ENCODE data around the gene LAMTOR4. TPM values are rescaled to one million over a fixed set of nuclear protein-coding genes. Genes with fewer than 3 reads are reported as not detected.

Gene LAMTOR4
- polyA plus RNA-seq, 1 donor (not counting 4 experiments of a cell fraction or from before 2014, with no cell fraction given) = 99.2 TPM

DNA sequence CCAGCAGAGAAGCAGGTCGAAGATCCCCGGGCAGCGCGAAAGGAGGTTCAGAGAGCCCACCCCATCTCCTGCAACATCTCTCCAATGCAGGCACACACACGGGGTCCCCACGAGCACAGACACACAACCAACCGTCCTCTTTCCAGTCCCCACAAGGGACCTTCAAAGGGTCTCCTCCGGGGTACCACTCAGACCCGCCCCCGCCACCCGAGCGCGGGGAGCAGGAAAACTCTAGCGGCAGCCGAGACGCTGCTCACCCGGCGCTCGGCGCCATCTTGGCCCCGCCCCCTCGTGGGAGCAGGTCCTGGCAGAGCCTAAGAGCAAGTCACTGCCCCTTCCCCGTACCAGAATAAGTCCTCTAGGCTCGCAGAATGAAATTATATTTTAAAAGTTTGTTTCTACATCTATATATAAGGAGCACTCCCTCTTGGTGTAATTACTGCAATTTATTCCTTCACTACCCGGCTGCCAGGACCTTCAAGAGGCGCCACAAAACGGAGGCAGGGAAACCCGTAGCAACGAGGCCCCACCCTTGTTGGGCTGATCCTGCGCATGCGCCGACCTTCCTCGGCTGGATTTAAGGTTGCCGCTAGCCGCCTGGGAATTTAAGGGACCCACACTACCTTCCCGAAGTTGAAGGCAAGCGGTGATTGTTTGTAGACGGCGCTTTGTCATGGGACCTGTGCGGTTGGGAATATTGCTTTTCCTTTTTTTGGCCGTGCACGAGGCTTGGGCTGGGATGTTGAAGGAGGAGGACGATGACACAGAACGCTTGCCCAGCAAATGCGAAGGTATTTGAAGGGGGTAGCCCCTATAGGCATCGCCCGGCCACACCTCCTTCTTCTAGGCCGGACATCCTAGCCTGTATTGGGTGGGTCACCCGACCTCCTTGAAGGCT, 29.4 kb upstream of the LAMTOR4 start, which contains the start of the genes CNPY4 and TAF6:
TSS of gene CNPY4 (plus strand) at position 563 of the 898 bp plus-strand sequence. CDS start at position 674, 111 bp downstream.
TSS of gene TAF6 (minus strand) at position 287 of the 898 bp plus-strand sequence. CDS start 5,149 bp downstream, outside the sequence.
- no peak for FAIRE-seq
- peak within 1 kb of the TSS; percentile 94 for H3K27ac ChIP-seq (ENCODE audit: control insufficient read depth, insufficient read depth, low read length)
- H3K36me3 ChIP-seq (ENCODE audit: control insufficient read depth in 2 of 2, extremely low read depth in 1 of 2, insufficient read depth in 2 of 2, low read length in 2 of 2) = no peaks in the 10 kb centered on the region
- peak within 1 kb of the TSS; percentile 98 for H2AFZ ChIP-seq (ENCODE audit: control insufficient read depth, low read length)
- dilution Hi-C loops (cut with MboI; ENCODE audit: extremely low pct_ligation_motif_present, low sequenced_read_pairs) = no loop called here
- peak; percentile 67 for DNase-seq (ENCODE audit: low read depth, low spot score)
- peak within 1 kb of the TSS; percentile 73 for H3K9ac ChIP-seq (ENCODE audit: control insufficient read depth, extremely low read depth, insufficient read depth, low read length)
- peak within 1 kb of the TSS; percentile 69 to 97 (median 81) for H3K4me3 ChIP-seq (ENCODE audit: control insufficient read depth in 2 of 3, extremely low read depth in 1 of 3, insufficient read depth in 2 of 3, low read depth in 1 of 3, low read length in 3 of 3)
- H3K9me1 ChIP-seq (ENCODE audit: control insufficient read depth, extremely low read depth, insufficient read depth, low read length) = no peaks in the 10 kb centered on the region
- TF ChIP-seq, protein P1, sequence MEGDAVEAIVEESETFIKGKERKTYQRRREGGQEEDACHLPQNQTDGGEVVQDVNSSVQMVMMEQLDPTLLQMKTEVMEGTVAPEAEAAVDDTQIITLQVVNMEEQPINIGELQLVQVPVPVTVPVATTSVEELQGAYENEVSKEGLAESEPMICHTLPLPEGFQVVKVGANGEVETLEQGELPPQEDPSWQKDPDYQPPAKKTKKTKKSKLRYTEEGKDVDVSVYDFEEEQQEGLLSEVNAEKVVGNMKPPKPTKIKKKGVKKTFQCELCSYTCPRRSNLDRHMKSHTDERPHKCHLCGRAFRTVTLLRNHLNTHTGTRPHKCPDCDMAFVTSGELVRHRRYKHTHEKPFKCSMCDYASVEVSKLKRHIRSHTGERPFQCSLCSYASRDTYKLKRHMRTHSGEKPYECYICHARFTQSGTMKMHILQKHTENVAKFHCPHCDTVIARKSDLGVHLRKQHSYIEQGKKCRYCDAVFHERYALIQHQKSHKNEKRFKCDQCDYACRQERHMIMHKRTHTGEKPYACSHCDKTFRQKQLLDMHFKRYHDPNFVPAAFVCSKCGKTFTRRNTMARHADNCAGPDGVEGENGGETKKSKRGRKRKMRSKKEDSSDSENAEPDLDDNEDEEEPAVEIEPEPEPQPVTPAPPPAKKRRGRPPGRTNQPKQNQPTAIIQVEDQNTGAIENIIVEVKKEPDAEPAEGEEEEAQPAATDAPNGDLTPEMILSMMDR (optimal IDR thresholded peaks at IDR 0.05 in 1 of 3, IDR thresholded peaks at IDR 0.05 in 1 of 3, conservative IDR thresholded peaks at IDR 0.05 in 1 of 3; ENCODE audit: extremely low read depth in 1 of 3, insufficient read depth in 2 of 3, low read length in 3 of 3) = peak in 1 of 3 experiments; percentile 10
- TF ChIP-seq EZH2 (IDR thresholded peaks at IDR 0.05; ENCODE audit: low read length) = no peak
- H4K20me1 ChIP-seq (ENCODE audit: control insufficient read depth, extremely low read depth, insufficient read depth, low read length) = peaks cover 3% of the 10 kb centered on the region
- peaks cover 10% of the 10 kb centered on the region for H3K4me1 ChIP-seq (ENCODE audit: control insufficient read depth, extremely low read depth, insufficient read depth, low read length)
- no peaks in the 10 kb centered on the region for H3K27me3 ChIP-seq (ENCODE audit: control insufficient read depth, extremely low read depth, insufficient read depth, low read length)
- peak within 1 kb of the TSS; percentile 92 for H3K4me2 ChIP-seq (ENCODE audit: control insufficient read depth, extremely low read depth, insufficient read depth, low read depth, low read length)
- no peaks in the 10 kb centered on the region for H3K9me3 ChIP-seq (ENCODE audit: control insufficient read depth, low read depth, low read length)
- H3K79me2 ChIP-seq (ENCODE audit: control insufficient read depth, insufficient read depth, low read length) = peaks cover 15% of the 10 kb centered on the region

DNA sequence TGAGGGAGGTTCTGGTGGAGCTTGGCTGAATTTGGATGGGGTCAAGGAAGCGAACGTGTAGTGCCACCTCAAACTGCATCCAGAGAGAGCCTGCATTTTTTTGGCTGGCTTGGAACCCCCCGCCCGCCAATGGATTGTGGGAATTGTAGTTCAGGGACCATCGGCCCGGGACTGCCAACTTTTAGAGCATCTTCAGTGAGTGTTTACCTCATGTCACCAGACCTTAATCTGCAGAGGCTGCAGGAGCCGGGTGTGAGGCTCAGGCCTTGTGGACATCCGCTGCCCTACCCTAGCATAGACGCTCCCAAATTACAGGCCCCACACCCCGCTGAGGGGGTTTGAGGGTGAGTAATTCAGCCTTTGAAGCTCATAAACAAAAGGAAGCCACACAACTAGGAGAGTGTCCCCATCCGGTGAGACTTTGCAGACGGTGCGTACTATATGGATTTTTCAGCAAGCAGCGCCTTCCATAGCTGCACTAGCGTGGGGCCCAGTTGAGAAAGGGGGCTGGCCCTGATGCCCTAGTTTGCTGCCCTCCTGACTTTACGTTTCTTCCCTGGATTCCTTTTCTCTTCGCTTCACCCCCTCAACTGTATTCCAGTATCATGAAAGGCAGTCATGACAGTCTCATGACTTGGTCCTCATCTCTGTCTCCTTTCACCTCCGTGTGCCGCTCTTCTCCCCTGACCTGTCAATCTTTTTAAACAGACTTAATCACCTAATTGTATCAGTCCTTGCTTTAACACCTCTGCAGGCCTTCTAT, 28.6 kb upstream of the LAMTOR4 start:
- no peaks in the 10 kb centered on the region for H3K9me3 ChIP-seq (ENCODE audit: control insufficient read depth, low read depth, low read length)
- FAIRE-seq = no peak

More for the DNA sequence above, 28.6 kb upstream of the LAMTOR4 start:
- Histone ChIP-seq H3K27ac (ENCODE audit: control insufficient read depth, insufficient read depth, low read length) (peak overlapping the region; percentile 94), H3K27me3 (ENCODE audit: control insufficient read depth, extremely low read depth, insufficient read depth, low read length) (no peaks in the 10 kb centered on the region), H3K4me3 (ENCODE audit: control insufficient read depth in 2 of 3, extremely low read depth in 1 of 3, insufficient read depth in 2 of 3, low read depth in 1 of 3, low read length in 3 of 3) (peak overlapping the region; percentile 69 to 97 (median 81)), H2AFZ (ENCODE audit: control insufficient read depth, low read length) (peak overlapping the region; percentile 98), H3K9me1 (ENCODE audit: control insufficient read depth, extremely low read depth, insufficient read depth, low read length) (no peaks in the 10 kb centered on the region), H3K36me3 (ENCODE audit: control insufficient read depth in 2 of 2, extremely low read depth in 1 of 2, insufficient read depth in 2 of 2, low read length in 2 of 2) (peaks cover 0 to 2% of the 10 kb centered on the region in 2 experiments), H3K9ac (ENCODE audit: control insufficient read depth, extremely low read depth, insufficient read depth, low read length) (peak overlapping the region; percentile 73), H3K79me2 (ENCODE audit: control insufficient read depth, insufficient read depth, low read length) (peaks cover 15% of the 10 kb centered on the region), H4K20me1 (ENCODE audit: control insufficient read depth, extremely low read depth, insufficient read depth, low read length) (peaks cover 3% of the 10 kb centered on the region), H3K4me2 (ENCODE audit: control insufficient read depth, extremely low read depth, insufficient read depth, low read depth, low read length) (peak overlapping the region; percentile 92), H3K4me1 (ENCODE audit: control insufficient read depth, extremely low read depth, insufficient read depth, low read length) (peaks cover 10% of the 10 kb centered on the region)
- dilution Hi-C loops (cut with MboI; ENCODE audit: extremely low pct_ligation_motif_present, low sequenced_read_pairs) = no loop called here
- no peak for DNase-seq (ENCODE audit: low read depth, low spot score)
- TF ChIP-seq EZH2 (IDR thresholded peaks at IDR 0.05; ENCODE audit: low read length) = no peak
- TF ChIP-seq, protein P1 (optimal IDR thresholded peaks at IDR 0.05 in 1 of 3, IDR thresholded peaks at IDR 0.05 in 1 of 3, conservative IDR thresholded peaks at IDR 0.05 in 1 of 3; ENCODE audit: extremely low read depth in 1 of 3, insufficient read depth in 2 of 3, low read length in 3 of 3) = no peak

Data from keratinocyte (primary cell).